Sigmoid colon (tissue), 4 donors: ENCODE data around the gene PATJ.

Experiments
- POLR2A ChIP-seq, 2 donors: fragments of 450-650 bp; IDR thresholded peaks; one replicate each; pipeline ENCODE4 v1.6.1; 2016; ENCODE audit warnings: antibody characterized with exemption in 2 of 2, mild to moderate bottlenecking in 2 of 2, moderate library complexity in 2 of 2
- POLR2AphosphoS5 ChIP-seq, 4 donors: sonication (generic); formaldehyde crosslinking; IDR thresholded peaks; one replicate each; pipeline ENCODE4 v1.6.1; 2017; ENCODE audit warnings: antibody characterized with exemption in 4 of 4
- TF ChIP-seq, protein P1 (sequence below), 4 experiments: fragments of 450-650 bp in 3 of 4; fragments of 200-600 bp in 1 of 4; IDR thresholded peaks; one replicate each; pipeline ENCODE4 v1.5.1; 2016 to 2019; ENCODE audit warnings: antibody characterized with exemption in 4 of 4, mild to moderate bottlenecking in 3 of 4, moderate library complexity in 2 of 4

DNA sequence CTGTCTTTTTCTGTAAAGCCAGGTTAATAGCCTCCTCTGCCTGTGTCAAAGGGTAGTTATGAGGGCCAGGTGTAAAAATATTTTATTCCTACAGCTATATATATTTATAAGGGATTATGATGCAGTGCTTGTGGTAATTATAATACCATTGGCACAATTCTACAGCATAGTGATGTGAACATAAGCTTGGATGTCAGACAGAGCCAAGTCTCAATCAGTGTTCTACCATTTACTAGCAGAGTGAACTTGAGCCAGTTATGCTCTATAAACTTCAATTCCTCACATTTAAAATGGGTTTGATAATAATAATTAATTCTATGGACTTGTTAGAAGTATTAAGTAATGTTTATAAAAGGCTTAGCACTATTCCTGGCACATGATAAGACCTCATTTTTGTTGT is 300.9 kb downstream of the PATJ start:
- TF ChIP-seq, protein P1, sequence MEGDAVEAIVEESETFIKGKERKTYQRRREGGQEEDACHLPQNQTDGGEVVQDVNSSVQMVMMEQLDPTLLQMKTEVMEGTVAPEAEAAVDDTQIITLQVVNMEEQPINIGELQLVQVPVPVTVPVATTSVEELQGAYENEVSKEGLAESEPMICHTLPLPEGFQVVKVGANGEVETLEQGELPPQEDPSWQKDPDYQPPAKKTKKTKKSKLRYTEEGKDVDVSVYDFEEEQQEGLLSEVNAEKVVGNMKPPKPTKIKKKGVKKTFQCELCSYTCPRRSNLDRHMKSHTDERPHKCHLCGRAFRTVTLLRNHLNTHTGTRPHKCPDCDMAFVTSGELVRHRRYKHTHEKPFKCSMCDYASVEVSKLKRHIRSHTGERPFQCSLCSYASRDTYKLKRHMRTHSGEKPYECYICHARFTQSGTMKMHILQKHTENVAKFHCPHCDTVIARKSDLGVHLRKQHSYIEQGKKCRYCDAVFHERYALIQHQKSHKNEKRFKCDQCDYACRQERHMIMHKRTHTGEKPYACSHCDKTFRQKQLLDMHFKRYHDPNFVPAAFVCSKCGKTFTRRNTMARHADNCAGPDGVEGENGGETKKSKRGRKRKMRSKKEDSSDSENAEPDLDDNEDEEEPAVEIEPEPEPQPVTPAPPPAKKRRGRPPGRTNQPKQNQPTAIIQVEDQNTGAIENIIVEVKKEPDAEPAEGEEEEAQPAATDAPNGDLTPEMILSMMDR (IDR thresholded peaks at IDR 0.05): no peak
- TF ChIP-seq POLR2AphosphoS5 (IDR thresholded peaks at IDR 0.05): no peak
- no peak for TF ChIP-seq POLR2A (IDR thresholded peaks at IDR 0.05)
